IMR-90 (cell line): Measurements from ENCODE around the gene SLC25A52.

Source experiments
- CEBPB ChIP-seq: IDR thresholded peaks from 2 replicates; pipeline ENCODE4 v1.6.1; 2012; ENCODE audit warnings: low read depth, low read length, improper control_type of control experiment
- CHD1 ChIP-seq: IDR thresholded peaks from 2 replicates; pipeline ENCODE4 v1.6.1; 2012; ENCODE audit warnings: low read depth, low read length, improper control_type of control experiment
- ELK1 ChIP-seq: fragments of 150-350 bp; IDR thresholded peaks from 2 replicates; pipeline ENCODE4 v1.6.1; 2016; ENCODE audit warnings: low read depth, mild to moderate bottlenecking, low read length, moderate library complexity, borderline replicate concordance
- NFE2L2 ChIP-seq: fragments of 150-350 bp; IDR thresholded peaks from 2 replicates; pipeline ENCODE4 v1.6.1; 2016; ENCODE audit warnings: low read depth, mild to moderate bottlenecking, low read length
- POLR2A ChIP-seq: IDR thresholded peaks from 2 replicates; pipeline ENCODE4 v1.6.1; 2012; ENCODE audit warnings: mild to moderate bottlenecking, low read depth, low read length
- RAD21 ChIP-seq: IDR thresholded peaks from 2 replicates; pipeline ENCODE4 v1.6.1; 2012; ENCODE audit warnings: low read length, improper control_type of control experiment
- RCOR1 ChIP-seq: IDR thresholded peaks from 2 replicates; pipeline ENCODE4 v1.6.1; 2012; ENCODE audit warnings: mild to moderate bottlenecking, low read length, improper control_type of control experiment; ENCODE audit not compliant: insufficient replicate concordance
- RFX5 ChIP-seq: IDR thresholded peaks from 2 replicates; pipeline ENCODE4 v1.8.0; 2012; ENCODE audit warnings: low read depth, mild to moderate bottlenecking, low read length, moderate library complexity
- USF2 ChIP-seq: fragments of 150-350 bp; IDR thresholded peaks from 2 replicates; pipeline ENCODE4 v1.6.1; 2017; ENCODE audit warnings: mild to moderate bottlenecking, antibody characterized with exemption, low read length, low read depth
- TF ChIP-seq, protein P1 (sequence below): conservative IDR thresholded peaks from 2 replicates; pipeline ENCODE4 v1.5.1; 2012; ENCODE audit warnings: mild to moderate bottlenecking, low read depth, low read length, improper control_type of control experiment

DNA sequence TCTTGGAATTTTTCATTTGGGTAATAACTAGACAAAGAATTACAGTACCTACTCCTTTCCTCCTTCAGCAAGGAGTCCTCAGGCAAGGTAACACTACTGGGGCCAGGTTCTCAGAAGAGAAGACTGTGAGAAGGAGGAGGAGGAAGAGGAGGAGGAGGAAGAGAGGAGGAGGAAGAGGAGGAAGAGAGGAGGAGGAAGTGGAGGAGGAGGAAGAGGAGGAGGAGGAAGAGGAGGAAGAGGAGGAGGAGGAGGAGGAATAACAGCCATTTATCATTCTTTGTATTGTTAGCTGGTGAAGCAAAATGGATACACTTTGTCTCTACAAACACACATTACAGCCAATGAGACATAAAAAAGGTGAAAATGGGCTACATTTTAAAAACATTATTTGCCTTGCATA, 32.9 kb upstream of the SLC25A52 start:
- TF ChIP-seq POLR2A = no peak
- TF ChIP-seq CEBPB = no peak
- TF ChIP-seq, protein P1, sequence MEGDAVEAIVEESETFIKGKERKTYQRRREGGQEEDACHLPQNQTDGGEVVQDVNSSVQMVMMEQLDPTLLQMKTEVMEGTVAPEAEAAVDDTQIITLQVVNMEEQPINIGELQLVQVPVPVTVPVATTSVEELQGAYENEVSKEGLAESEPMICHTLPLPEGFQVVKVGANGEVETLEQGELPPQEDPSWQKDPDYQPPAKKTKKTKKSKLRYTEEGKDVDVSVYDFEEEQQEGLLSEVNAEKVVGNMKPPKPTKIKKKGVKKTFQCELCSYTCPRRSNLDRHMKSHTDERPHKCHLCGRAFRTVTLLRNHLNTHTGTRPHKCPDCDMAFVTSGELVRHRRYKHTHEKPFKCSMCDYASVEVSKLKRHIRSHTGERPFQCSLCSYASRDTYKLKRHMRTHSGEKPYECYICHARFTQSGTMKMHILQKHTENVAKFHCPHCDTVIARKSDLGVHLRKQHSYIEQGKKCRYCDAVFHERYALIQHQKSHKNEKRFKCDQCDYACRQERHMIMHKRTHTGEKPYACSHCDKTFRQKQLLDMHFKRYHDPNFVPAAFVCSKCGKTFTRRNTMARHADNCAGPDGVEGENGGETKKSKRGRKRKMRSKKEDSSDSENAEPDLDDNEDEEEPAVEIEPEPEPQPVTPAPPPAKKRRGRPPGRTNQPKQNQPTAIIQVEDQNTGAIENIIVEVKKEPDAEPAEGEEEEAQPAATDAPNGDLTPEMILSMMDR = no peak
- TF ChIP-seq RAD21 = no peak
- no peak for TF ChIP-seq USF2
- TF ChIP-seq RFX5 = no peak
- TF ChIP-seq RCOR1 = no peak
- TF ChIP-seq ELK1 = no peak
- no peak for TF ChIP-seq CHD1
- TF ChIP-seq NFE2L2 = no peak
